Omental fat pad (tissue), 4 donors: ENCODE measurements around the gene ANXA1. TPM values are rescaled to one million over a fixed set of nuclear protein-coding genes. Genes with fewer than 3 reads are reported as not detected.

ENCODE experiments used
- ATAC-seq: fragments of 150-250 bp; one replicate; pipeline ENCODE4 v1.9.1; 2016; ENCODE audit warnings: mild to moderate bottlenecking, moderate library complexity; ENCODE audit not compliant: low FRiP score
- DNase-seq: peaks from one replicate; pipeline ENCODE4 v3.0.0-alpha.2; 2019; ENCODE audit warnings: low spot score
- CTCF ChIP-seq, 3 donors: fragments of 450-650 bp; IDR thresholded peaks; one replicate each; pipeline ENCODE4 v1.5.1; 2016 to 2017; ENCODE audit warnings: antibody characterized with exemption in 3 of 3, mild to moderate bottlenecking in 3 of 3, moderate library complexity in 2 of 3
- total RNA-seq, 4 donors: library from RNA; depleted of rRNA; stranded (reverse); fragments of >200 nt; gene quantifications; one replicate each; pipeline ENCODE4 v1.1.0, GENCODE V29; 2016

Gene ANXA1
- total RNA-seq, 4 donors from 2014 or later: 513 to 2,547 (median 1,383) TPM

GRCh38 chr9:73137914-73138313, 13.8 kb upstream of the ANXA1 start:
- DNase-seq (no peak), ATAC-seq (no peak)
- TF ChIP-seq CTCF (IDR thresholded peaks at IDR 0.05): no peak

- no peak for TF ChIP-seq CTCF (IDR thresholded peaks at IDR 0.05)
- DNase-seq (no peak), ATAC-seq (no peak)
Observed at GRCh38 chr9:73138516-73138915, 13.1 kb upstream of the ANXA1 start.

GRCh38 chr9:73141282-73141681, 10.4 kb upstream of the ANXA1 start:
- no peak for TF ChIP-seq CTCF (IDR thresholded peaks at IDR 0.05)
- ATAC-seq (peak; percentile 39), DNase-seq (no peak)

GRCh38 chr9:73143711-73144328, 7.8 kb upstream of the ANXA1 start:
- DNase-seq (no peak), ATAC-seq (peak; percentile 63)
- TF ChIP-seq CTCF (IDR thresholded peaks at IDR 0.05): no peak

- no peak for ATAC-seq
- no peak for TF ChIP-seq CTCF (IDR thresholded peaks at IDR 0.05)
Observed at GRCh38 chr9:73146111-73146815, 5.4 kb upstream of the ANXA1 start.

GRCh38 chr9:73148447-73148937, 3.2 kb upstream of the ANXA1 start:
- DNase-seq: no peak
- no peak for TF ChIP-seq CTCF (IDR thresholded peaks at IDR 0.05)
- ATAC-seq: peak; percentile 25

More at GRCh38 chr9:73146111-73146815, 5.4 kb upstream of the ANXA1 start:
- no peak for DNase-seq
